GM12874 (cell line): Measurements from ENCODE around the gene FEZ2.

Experiments used
- TF ChIP-seq, protein P1 (sequence below): IDR thresholded peaks from 2 replicates; pipeline ENCODE4 v1.5.1; 2011; ENCODE audit warnings: low read depth, mild to moderate bottlenecking, control low read depth, low read length, moderate library complexity; ENCODE audit not compliant: insufficient read depth

FEZ2 gene

GRCh38 chr2:36549165-36549574 is 48.8 kb downstream of the FEZ2 start:
- TF ChIP-seq, protein P1, sequence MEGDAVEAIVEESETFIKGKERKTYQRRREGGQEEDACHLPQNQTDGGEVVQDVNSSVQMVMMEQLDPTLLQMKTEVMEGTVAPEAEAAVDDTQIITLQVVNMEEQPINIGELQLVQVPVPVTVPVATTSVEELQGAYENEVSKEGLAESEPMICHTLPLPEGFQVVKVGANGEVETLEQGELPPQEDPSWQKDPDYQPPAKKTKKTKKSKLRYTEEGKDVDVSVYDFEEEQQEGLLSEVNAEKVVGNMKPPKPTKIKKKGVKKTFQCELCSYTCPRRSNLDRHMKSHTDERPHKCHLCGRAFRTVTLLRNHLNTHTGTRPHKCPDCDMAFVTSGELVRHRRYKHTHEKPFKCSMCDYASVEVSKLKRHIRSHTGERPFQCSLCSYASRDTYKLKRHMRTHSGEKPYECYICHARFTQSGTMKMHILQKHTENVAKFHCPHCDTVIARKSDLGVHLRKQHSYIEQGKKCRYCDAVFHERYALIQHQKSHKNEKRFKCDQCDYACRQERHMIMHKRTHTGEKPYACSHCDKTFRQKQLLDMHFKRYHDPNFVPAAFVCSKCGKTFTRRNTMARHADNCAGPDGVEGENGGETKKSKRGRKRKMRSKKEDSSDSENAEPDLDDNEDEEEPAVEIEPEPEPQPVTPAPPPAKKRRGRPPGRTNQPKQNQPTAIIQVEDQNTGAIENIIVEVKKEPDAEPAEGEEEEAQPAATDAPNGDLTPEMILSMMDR, result no peak

- TF ChIP-seq, protein P1, result no peak
These were observed 50.1 kb downstream of the FEZ2 start for GRCh38 chr2:36547906-36548305.

DNA sequence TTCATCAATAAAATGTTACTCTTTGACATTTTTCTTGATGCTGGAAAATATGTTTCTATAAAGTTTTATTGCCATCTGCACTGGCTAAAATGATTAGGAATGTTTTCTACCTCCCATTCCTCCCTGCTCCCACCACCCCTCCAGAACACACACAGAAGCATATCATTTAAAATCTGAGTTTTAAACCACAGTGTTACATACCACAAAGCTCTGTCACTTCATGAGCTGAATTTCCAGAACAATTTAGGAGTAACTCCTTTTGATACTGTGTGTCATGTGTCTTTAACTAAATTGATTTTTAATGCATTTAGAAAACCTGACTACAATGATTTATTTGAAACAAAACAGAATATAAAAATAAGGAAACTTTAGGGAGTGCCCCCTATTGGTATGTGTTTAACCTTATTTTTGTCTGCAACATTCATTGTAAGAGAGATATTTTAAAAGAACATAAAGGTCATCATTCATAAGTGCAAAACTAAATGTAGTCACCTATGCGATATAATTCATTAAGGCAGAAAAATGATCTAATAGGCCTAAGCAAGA is 52.0 kb downstream of the FEZ2 start:
- TF ChIP-seq, protein P1, result no peak

- TF ChIP-seq, protein P1, result no peak
These were observed 53.2 kb downstream of the FEZ2 start for GRCh38 chr2:36544638-36545338.

- TF ChIP-seq, protein P1, result no peak
These were observed 55.9 kb downstream of the FEZ2 start for GRCh38 chr2:36541891-36542595.

- TF ChIP-seq, protein P1, result no peak
These were observed 56.8 kb downstream of the FEZ2 start for GRCh38 chr2:36540986-36541754.

DNA sequence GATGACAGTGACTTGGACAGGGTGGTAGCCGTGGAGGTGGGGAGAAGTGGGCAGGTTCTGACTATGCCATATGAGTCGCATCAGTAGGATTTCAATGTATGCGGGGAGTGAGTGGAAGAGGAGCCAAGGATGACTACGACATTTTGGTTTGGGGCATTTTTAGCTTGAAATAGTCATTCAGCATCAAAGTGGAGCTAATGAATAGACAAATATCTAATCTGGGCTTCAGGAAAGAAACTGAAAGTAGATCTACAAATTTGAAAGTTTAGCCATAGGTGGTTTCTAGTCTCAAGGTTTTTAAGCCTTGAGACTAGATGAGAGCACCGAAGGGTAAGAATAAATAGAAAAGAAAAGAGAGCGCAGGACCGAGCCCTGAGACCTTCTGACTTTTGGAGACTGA is 58.3 kb downstream of the FEZ2 start:
- TF ChIP-seq, protein P1, result no peak
